SK-N-SH treated with all-trans-retinoic acid at 6 μM for 48 hours (cell line): Measurements from ENCODE around the gene SPAG9.

Source experiments
- ATAC-seq: fragments of 200-7000 bp; cut with Tn5 transposase; 3 replicates; pipeline ENCODE4 v1.9.1; 2020; ENCODE audit warnings: mild to moderate bottlenecking, moderate library complexity
- ARNTL ChIP-seq: fragments of 450-650 bp; formaldehyde crosslinking; IDR thresholded peaks from 2 replicates; pipeline ENCODE4 v1.5.0; 2020; ENCODE audit warnings: low read depth, mild to moderate bottlenecking, moderate library complexity, borderline replicate concordance
- BACH2 ChIP-seq: fragments of 250-450 bp; sonication (Bioruptor Pico); IDR thresholded peaks from 2 replicates; pipeline ENCODE4 v1.9.0; 2021; ENCODE audit warnings: mild to moderate bottlenecking, borderline replicate concordance
- ESRRG ChIP-seq: fragments of 250-450 bp; sonication (Bioruptor Pico); IDR thresholded peaks from 2 replicates; pipeline ENCODE4 v1.6.1; 2021; ENCODE audit warnings: mild to moderate bottlenecking
- GLIS3 ChIP-seq: fragments of 250-450 bp; sonication (Bioruptor Pico); IDR thresholded peaks from 2 replicates; pipeline ENCODE4 v1.5.0; 2020; ENCODE audit warnings: mild to moderate bottlenecking, moderate library complexity
- OSR1 ChIP-seq: fragments of 250-450 bp; sonication (Bioruptor Pico); IDR thresholded peaks from 2 replicates; pipeline ENCODE4 v1.8.0; 2022; ENCODE audit warnings: moderate library complexity, mild to moderate bottlenecking, inconsistent platforms
- PPARA ChIP-seq: fragments of 250-450 bp; sonication (Bioruptor Pico); IDR thresholded peaks from 2 replicates; pipeline ENCODE4 v1.5.0; 2020; ENCODE audit warnings: mild to moderate bottlenecking, borderline replicate concordance
- RARB ChIP-seq: fragments of 250-450 bp; sonication (Bioruptor Pico); IDR thresholded peaks from 2 replicates; pipeline ENCODE4 v1.8.0; 2021; ENCODE audit warnings: mild to moderate bottlenecking, moderate library complexity
- SNAI2 ChIP-seq: fragments of 250-450 bp; sonication (Bioruptor Pico); IDR thresholded peaks from 2 replicates; pipeline ENCODE4 v1.5.0; 2020; ENCODE audit warnings: mild to moderate bottlenecking, moderate library complexity
- TCF4 ChIP-seq: fragments of 250-450 bp; sonication (Bioruptor Pico); IDR thresholded peaks from 2 replicates; pipeline ENCODE4 v1.8.0; 2021; ENCODE audit warnings: mild to moderate bottlenecking, moderate library complexity, borderline replicate concordance
- TOX ChIP-seq: fragments of 250-450 bp; sonication (Bioruptor Pico); IDR thresholded peaks from 2 replicates; pipeline ENCODE4 v1.8.0; 2021; ENCODE audit warnings: mild to moderate bottlenecking, moderate library complexity, borderline replicate concordance
- ZFP3 ChIP-seq: fragments of 250-450 bp; sonication (Bioruptor Pico); IDR thresholded peaks from 2 replicates; pipeline ENCODE4 v1.5.0; 2020; ENCODE audit warnings: mild to moderate bottlenecking, moderate library complexity
- ZFP30 ChIP-seq: fragments of 450-650 bp; formaldehyde crosslinking; IDR thresholded peaks from 2 replicates; pipeline ENCODE4 v1.5.0; 2022; ENCODE audit warnings: mild to moderate bottlenecking, moderate library complexity
- ZNF565 ChIP-seq: fragments of 450-650 bp; formaldehyde crosslinking; conservative IDR thresholded peaks from 2 replicates; pipeline ENCODE4 v1.5.0; 2020; ENCODE audit warnings: low read depth, mild to moderate bottlenecking, moderate library complexity
- ZNF70 ChIP-seq: fragments of 450-650 bp; formaldehyde crosslinking; IDR thresholded peaks from 2 replicates; pipeline ENCODE4 v1.5.0; 2020; ENCODE audit warnings: mild to moderate bottlenecking, moderate library complexity
- ZNF8 ChIP-seq: fragments of 450-650 bp; formaldehyde crosslinking; IDR thresholded peaks from 2 replicates; pipeline ENCODE4 v1.5.0; 2020; ENCODE audit warnings: mild to moderate bottlenecking, moderate library complexity
- TF ChIP-seq, protein P1 (sequence below): fragments of 250-450 bp; sonication (Bioruptor Pico); IDR thresholded peaks from 2 replicates; pipeline ENCODE4 v1.5.1; 2020; ENCODE audit warnings: low read depth, mild to moderate bottlenecking, moderate library complexity
- TF ChIP-seq, protein P2 (sequence below): fragments of 250-450 bp; sonication (Bioruptor Pico); IDR thresholded peaks from 2 replicates; pipeline ENCODE4 v1.5.0; 2020; ENCODE audit warnings: mild to moderate bottlenecking, moderate library complexity

Gene SPAG9, protein sequence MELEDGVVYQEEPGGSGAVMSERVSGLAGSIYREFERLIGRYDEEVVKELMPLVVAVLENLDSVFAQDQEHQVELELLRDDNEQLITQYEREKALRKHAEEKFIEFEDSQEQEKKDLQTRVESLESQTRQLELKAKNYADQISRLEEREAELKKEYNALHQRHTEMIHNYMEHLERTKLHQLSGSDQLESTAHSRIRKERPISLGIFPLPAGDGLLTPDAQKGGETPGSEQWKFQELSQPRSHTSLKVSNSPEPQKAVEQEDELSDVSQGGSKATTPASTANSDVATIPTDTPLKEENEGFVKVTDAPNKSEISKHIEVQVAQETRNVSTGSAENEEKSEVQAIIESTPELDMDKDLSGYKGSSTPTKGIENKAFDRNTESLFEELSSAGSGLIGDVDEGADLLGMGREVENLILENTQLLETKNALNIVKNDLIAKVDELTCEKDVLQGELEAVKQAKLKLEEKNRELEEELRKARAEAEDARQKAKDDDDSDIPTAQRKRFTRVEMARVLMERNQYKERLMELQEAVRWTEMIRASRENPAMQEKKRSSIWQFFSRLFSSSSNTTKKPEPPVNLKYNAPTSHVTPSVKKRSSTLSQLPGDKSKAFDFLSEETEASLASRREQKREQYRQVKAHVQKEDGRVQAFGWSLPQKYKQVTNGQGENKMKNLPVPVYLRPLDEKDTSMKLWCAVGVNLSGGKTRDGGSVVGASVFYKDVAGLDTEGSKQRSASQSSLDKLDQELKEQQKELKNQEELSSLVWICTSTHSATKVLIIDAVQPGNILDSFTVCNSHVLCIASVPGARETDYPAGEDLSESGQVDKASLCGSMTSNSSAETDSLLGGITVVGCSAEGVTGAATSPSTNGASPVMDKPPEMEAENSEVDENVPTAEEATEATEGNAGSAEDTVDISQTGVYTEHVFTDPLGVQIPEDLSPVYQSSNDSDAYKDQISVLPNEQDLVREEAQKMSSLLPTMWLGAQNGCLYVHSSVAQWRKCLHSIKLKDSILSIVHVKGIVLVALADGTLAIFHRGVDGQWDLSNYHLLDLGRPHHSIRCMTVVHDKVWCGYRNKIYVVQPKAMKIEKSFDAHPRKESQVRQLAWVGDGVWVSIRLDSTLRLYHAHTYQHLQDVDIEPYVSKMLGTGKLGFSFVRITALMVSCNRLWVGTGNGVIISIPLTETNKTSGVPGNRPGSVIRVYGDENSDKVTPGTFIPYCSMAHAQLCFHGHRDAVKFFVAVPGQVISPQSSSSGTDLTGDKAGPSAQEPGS (N-terminal part only)

DNA sequence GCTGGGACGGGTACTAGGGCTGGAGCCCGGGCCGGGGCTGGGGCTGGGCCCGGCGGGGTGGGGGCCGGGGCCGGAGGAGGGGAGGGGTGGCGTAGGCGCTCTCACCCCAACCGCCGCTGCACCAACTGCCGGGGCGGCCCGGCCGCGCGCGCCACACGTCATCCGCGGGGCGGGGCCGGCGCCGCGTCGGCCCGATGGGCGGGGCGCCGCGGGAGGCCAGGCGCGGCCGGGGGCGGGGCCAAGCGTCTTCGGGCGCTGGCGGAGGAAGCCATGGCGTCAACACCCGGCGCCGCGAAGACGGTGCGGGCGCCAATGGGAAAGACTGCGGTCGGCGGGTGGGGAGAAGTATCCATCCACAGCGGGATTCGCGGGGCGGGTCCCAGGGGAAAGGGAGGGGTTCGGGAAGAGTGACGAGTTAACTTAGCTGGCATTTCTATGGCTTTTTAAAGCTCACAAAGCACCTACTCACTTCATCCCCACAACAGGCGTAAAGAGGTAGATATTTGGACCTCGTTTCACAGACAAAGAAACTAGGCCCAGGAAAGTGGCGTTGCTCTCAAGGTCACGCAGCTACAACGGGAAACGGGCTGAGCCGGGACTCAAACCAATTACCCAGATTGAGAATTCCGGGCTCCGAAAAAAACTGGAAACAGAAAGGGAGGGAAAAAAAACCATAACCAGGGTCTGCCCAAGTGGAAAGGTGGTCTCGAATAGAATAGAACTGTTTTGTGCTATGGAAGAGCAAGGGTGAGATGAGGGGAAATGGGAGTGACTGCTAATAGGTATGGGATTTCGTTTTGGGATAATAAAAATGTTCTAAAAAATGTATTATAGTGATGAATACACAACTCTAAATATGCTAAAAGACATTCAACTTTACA is at the start of gene SPAG9:
Gene SPAG9 (minus strand): TSS at position 130 of the 881 bp plus-strand sequence. CDS start 212 bp downstream, outside the sequence.
- ATAC-seq = peak; percentile 84
- TF ChIP-seq, protein P1, sequence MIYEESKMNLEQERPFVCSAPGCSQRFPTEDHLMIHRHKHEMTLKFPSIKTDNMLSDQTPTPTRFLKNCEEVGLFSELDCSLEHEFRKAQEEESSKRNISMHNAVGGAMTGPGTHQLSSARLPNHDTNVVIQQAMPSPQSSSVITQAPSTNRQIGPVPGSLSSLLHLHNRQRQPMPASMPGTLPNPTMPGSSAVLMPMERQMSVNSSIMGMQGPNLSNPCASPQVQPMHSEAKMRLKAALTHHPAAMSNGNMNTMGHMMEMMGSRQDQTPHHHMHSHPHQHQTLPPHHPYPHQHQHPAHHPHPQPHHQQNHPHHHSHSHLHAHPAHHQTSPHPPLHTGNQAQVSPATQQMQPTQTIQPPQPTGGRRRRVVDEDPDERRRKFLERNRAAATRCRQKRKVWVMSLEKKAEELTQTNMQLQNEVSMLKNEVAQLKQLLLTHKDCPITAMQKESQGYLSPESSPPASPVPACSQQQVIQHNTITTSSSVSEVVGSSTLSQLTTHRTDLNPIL (CRISPR knock-in tag) = 0 out of 2 replicates have a peak, but pooled peaks have one; percentile 36
- TF ChIP-seq ZFP3 (CRISPR knock-in tag) (no peak), GLIS3 (CRISPR knock-in tag) (0 out of 2 replicates have a peak, but pooled peaks have one; percentile 81), ZNF70 (CRISPR knock-in tag) (peak; percentile 40; the same call in 1 of the 2 replicates), BACH2 (no peak), ESRRG (CRISPR knock-in tag) (peak; percentile 82; the same call in 1 of the 2 replicates), SNAI2 (no peak)
- TF ChIP-seq, protein P2, sequence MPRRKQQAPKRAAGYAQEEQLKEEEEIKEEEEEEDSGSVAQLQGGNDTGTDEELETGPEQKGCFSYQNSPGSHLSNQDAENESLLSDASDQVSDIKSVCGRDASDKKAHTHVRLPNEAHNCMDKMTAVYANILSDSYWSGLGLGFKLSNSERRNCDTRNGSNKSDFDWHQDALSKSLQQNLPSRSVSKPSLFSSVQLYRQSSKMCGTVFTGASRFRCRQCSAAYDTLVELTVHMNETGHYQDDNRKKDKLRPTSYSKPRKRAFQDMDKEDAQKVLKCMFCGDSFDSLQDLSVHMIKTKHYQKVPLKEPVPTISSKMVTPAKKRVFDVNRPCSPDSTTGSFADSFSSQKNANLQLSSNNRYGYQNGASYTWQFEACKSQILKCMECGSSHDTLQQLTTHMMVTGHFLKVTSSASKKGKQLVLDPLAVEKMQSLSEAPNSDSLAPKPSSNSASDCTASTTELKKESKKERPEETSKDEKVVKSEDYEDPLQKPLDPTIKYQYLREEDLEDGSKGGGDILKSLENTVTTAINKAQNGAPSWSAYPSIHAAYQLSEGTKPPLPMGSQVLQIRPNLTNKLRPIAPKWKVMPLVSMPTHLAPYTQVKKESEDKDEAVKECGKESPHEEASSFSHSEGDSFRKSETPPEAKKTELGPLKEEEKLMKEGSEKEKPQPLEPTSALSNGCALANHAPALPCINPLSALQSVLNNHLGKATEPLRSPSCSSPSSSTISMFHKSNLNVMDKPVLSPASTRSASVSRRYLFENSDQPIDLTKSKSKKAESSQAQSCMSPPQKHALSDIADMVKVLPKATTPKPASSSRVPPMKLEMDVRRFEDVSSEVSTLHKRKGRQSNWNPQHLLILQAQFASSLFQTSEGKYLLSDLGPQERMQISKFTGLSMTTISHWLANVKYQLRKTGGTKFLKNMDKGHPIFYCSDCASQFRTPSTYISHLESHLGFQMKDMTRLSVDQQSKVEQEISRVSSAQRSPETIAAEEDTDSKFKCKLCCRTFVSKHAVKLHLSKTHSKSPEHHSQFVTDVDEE (CRISPR knock-in tag) = peak; percentile 74; the same call in 1 of the 2 replicates

DNA sequence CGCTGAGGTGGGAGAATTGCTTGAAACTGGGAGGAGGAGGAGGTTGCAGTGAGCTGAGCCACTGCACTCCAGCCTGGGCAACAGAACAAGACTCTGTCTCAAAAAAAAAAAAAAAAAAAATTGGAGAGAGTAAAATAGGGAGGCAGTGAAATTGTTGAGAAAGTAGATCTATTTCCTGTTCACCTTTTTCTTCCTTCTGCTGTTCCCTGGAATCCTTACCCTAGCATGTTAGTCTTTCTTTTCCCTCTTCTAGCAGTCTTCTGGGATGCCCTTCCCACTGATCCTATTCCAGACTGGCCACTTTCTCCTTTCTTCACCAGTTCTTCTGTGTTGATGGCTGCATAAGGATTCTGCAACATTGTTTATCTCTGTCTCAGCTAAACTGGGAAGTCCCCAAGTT is 48.7 kb upstream of the SPAG9 start:
- TF ChIP-seq OSR1 (CRISPR knock-in tag) (no peak), PPARA (CRISPR knock-in tag) (no peak), ZFP30 (CRISPR knock-in tag) (no peak)
- TF ChIP-seq, protein P2 (CRISPR knock-in tag) = no peak
- no peak for ATAC-seq

DNA sequence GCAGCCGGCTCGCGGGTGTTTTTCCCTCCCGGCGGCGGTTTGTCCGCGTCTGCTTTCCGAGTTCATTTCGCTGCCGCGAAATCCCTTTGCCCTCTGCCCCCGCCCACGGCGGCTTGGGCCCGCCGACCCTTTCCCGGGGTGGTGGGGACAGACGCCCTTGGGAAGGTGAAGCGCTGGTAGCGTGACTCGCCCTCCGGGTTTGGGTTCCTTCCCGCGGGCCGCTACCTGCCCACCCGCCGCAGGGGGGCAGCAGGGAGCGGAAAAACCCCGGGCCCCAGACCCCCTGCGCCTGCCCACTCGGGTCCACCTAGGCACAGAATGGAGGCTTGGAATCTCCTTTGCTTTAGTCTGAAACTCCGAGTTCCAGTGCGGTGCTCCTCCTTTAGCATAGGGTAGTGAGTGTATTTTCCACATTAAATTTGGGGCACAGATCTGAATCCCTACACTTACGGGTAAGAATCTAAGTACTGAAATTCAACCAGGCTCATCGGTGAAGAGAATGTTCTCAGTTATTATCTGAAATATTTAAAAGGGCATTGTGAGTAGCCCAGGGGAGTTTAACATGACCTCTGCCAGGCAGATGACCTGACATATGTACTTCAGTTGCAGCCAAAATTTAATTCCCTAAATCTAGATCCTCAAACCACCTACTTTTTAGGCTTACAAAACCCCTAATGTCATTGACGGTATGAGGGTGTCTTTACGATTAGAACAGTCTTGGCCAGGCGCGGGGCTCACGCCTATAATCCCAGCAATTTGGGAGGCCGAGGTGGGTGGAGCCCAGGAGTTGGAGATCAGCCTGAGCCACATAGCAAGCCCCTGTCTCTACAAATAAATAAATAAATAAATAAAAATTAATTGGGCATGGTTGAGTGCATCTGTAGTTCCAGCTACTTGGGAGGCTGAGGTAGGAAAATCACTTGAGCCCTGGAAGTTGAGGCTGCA is 46.6 kb upstream of the SPAG9 start:
- peak; percentile 62 for ATAC-seq
- TF ChIP-seq TCF4 (CRISPR knock-in tag) (no peak), GLIS3 (CRISPR knock-in tag) (no peak), ARNTL (CRISPR knock-in tag) (no peak), ZNF565 (no peak), SNAI2 (no peak), ZFP3 (CRISPR knock-in tag) (no peak), TOX (no peak), ZNF8 (CRISPR knock-in tag) (no peak), RARB (CRISPR knock-in tag) (no peak), OSR1 (CRISPR knock-in tag) (no peak), ESRRG (CRISPR knock-in tag) (no peak), PPARA (CRISPR knock-in tag) (no peak)
- TF ChIP-seq, protein P2 (CRISPR knock-in tag) = no peak
- TF ChIP-seq, protein P1 (CRISPR knock-in tag) = no peak
